ENCODE measurements around the gene USP33. TPM values are rescaled to one million over a fixed set of nuclear protein-coding genes. Genes with fewer than 3 reads are reported as not detected.
"Not testable (repeated sequence)": the region's sequence is repeated elsewhere in the genome, so short reads cannot be mapped to it uniquely, and the experiment has no call there.

Gene USP33
- total RNA-seq, 1 experiment from 2014 or later = 48.7 TPM

DNA sequence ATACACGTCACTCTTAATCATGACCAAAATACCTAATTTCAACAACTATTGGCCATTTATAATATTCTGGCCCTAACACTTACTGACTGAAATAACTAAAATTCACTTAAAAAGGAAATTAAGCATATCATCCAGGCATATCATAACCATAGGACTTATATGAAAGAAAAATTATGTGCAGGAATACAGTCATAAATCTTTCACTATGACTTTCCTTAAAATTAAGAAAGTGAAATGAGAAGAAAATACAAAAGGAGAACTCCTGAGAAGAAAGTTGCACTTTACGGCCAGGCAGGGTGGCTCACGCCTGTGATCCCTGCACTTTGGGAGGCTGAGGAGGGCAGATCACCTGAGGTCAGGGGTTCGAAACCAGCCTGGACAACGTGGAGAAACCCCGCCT is 86.6 kb downstream of the USP33 start:
- DNase-seq (ENCODE audit: low read depth) = no peak

DNA sequence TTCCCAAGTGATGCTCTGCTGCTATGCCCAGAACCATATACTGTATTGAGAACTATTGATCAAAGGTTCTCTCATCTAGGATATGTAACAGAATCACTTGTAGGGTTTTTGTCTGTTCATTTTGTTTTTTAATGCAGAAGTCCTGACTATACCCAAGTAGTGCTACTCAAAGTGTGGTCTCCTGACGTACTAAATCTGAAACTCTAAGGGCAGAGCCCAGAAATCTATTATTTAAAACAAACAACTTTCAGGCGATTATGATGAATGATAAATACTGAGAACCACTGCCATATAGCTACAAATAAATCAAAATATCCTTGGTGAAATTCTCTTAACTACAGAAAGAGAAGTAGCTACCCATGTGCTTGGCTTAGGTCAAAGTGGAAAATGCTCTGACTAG is 87.3 kb downstream of the USP33 start:
- DNase-seq (ENCODE audit: low read depth) = no peak

DNA sequence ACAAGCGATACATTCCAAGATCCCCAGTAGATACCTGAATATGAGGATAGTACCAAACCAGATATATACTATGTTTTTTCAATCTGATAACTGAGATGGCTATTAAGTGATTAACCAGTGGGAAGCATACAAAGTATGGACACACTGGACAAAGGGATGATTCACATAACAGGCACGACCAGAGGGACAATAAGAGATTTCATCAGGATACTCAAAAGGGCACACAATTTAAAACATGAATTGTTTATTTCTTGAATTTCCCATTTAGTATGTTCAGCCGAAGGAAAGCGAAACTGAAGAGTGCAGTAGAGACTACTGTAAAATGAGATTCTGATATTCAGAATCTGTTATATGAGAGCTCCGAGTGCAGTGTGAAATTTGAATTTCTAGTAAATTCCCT is 87.8 kb downstream of the USP33 start:
- DNase-seq (ENCODE audit: low read depth) = peak; percentile 37

DNA sequence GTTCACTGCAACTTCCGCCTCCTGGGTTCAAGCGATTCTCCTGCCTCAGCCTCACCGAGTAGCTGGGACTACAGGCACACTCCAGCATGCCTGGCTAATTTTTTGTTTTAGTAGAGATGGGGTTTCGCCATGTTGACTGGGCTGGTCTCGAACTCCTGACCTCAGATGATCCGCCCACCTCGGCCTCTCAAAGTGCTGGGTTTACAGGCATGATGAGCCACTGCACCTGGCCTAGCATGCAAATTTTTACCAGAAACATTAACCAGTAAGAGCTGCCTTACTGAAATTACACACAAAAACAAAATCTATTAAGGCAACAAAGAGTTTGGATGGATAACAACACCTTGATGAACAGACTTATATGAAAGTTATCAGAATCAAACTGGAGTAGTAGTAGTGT is 89.3 kb downstream of the USP33 start:
- no peak for DNase-seq (ENCODE audit: low read depth)

DNA sequence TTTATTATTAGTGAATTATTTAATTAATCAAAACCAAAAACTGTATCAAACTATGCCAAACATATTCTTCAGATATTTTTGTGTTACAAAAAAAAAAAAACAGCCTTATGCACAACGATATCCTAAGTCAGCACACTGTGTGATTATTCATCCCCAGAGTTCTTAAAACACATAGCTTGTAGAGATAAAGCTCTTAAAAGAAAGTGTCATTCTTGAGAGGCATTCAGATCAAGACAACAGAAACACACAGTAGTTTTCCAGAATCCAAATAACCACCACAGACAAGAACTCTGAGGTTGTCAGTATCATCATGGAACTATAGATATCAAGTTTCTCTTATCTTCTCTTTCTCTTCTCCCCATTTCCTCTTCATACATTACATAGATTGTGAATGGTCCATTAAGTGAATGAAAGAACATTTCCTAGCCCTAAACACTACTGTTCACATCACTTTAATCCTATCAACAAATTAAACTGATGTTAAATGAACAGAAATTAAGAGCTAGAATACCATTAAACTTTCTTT is 90.7 kb downstream of the USP33 start:
- DNase-seq (ENCODE audit: low read depth) = no peak

GRCh38 chr1:77664939-77665516 is 94.6 kb downstream of the USP33 start:
- DNase-seq (ENCODE audit: low read depth) = no peak

DNA sequence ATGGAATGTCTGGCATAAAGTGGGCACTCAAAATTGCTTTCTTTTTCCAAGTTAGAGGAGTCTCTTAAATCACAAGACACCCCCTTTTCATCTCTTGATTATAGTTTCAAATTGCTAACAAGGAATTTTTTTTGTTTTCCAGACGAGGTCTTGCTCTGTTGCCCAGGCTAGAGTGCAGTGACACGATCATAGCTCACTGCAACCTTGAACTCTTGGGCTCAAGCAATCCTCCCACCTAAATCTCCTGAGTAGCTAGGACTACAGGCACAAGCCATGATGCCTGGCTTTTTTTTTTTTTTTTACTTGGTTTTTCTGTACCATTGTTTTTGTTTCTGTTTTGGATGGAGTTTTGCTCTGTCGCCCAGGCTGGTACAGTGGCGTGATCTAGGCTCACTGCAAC is 98.0 kb downstream of the USP33 start:
- DNase-seq (ENCODE audit: low read depth) = no peak

GRCh38 chr1:77659879-77660593 is 99.6 kb downstream of the USP33 start:
- no peak for DNase-seq (ENCODE audit: low read depth)

DNA sequence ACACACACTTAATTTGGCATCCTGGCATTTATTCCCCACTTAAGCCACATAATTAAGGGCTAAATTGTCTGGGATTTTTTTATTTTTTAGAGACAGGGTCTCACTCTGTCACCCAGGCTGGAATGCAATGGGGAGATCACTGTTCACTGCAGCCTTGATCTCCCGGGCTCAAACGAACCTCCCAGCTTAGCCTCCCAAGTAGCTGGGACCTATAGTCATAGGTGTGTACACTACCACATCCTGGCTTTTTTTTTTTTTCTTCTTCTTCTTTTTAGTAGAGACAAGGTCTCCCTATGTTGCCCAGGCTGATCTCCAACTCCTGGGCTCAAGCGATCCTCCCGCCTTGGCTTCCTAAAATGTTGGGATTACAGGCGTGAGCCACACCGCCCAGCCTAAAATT is 101.4 kb downstream of the USP33 start:
- no peak for DNase-seq (ENCODE audit: low read depth)

DNA sequence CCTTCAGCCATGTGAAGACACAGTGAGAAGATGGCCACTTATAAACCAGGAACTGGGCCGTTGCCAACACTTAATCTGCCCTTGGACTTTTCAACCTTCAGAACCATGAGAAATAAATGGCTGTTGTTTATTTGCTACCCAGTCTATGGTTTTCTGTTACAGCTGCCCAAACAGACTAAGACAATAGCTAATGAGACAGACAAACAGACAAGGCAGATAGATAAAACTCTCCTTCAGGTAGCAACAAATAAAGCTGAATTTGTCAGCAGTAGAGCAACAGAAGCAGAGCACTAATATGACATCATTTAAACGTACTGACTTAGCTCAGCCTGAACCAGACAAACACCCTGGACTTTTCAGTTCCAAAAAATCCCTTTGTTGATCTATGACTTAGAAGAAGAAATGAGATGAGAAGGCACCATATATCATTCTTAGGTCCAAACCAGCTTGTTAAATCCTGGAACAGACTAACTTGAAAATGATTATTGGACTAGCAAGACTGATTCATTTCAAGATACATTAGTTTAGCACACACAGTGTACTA is 104.1 kb downstream of the USP33 start:
- DNase-seq (ENCODE audit: low read depth) = no peak

DNA sequence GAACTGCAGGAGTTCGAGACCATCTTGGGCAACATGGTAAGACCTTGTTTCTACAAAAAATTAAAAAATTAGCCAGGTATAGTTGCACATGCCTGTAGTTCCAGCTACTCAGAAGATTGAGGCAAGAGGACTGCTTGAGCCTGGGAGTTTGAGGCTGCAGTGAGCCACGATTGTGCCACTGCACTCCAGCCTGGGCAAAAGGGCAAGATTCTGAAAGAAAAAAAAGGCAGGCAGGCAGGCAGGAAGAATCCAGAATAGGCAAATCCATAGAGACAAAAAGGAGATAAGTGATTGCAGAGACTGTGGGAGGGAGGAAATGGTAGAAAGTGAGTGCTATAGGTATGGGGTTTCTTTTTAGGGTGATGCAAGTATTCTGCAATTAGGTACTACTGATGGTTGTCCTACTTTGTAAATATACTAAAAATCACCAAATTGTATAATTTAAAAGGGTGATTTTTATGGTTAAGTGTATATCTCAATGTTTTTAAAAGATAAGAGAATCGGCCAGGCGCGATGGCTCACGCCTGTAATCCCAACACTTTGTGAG is 106.6 kb downstream of the USP33 start:
- no peak for DNase-seq (ENCODE audit: low read depth)

GRCh38 chr1:77652268-77652667 is 107.4 kb downstream of the USP33 start:
- no peak for DNase-seq (ENCODE audit: low read depth)

DNA sequence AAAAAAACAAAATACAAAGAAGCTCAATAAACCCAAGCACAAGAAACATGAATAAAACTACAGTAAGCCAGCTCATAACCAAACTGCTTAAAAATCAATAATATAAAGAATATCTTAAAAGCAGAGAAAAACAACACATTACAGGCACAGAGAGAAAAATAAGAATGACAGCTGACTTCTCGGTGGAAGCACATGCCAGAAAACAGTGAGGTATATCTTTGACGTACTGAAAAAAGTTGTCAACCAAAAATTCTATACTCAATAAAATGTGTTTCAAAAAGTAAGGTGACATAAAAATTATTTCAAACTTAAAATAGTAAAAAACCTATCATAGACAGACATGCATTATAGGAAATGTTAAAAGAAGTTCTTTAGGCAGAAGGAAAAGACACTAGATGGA is 110.5 kb downstream of the USP33 start:
- DNase-seq (ENCODE audit: low read depth) = no peak

DNA sequence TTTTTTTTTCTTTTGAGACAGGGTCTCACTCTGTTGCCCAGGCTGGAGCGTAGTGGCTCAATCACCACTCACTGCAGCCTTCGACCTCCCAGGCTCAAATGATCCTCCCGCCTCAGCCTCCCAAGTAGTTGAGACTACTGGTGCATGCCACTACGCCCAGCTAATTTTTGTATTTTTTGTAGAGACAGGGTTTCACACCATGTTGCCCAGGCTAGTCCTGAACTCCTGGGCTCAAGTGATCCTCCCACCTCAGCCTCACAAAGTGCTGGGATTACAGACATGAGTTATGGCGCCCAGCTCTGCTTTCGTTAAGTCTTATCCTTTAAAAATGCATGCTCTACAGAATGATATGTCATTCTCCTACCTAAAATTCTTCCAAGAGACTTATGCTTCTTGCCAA is 113.4 kb downstream of the USP33 start:
- not testable (repeated sequence) for DNase-seq (ENCODE audit: low read depth)

Other genes starting within 250 kb of the USP33 start
- gene ZZZ3, start 77.2 kb downstream of the USP33 start, total RNA-seq (2014; rRNA removed; shearing (Covaris generic)) = 64.8 and 70.6 TPM in 2 replicates
- 7.9 and 10.8 TPM in 2 replicates for gene MIGA1, start 19.8 kb upstream of the USP33 start, total RNA-seq (2014; rRNA removed; shearing (Covaris generic))
- 2.6 and 4.2 TPM in 2 replicates for gene NEXN, start 128.8 kb upstream of the USP33 start, total RNA-seq (2014; rRNA removed; shearing (Covaris generic))
- gene FUBP1, start 219.2 kb upstream of the USP33 start, total RNA-seq (2014; rRNA removed; shearing (Covaris generic)) = 77.1 and 94.1 TPM in 2 replicates
- 9.4 and 11.2 TPM in 2 replicates for gene DNAJB4, start 245.1 kb upstream of the USP33 start, total RNA-seq (2014; rRNA removed; shearing (Covaris generic))